MV-4-11 (cell line): ENCODE results near the gene MTHFD2.
A peak's percentile ranks its signal among the peaks of the same experiment; 100 is the strongest.
"Not testable (repeated sequence)": the region's sequence is repeated elsewhere in the genome, so short reads cannot be mapped to it uniquely, and the experiment has no call there.

ENCODE experiments used
- DNase-seq: peaks from one replicate; lab custom pipeline; 2025; lab: John Stamatoyannopoulos, UW

Gene MTHFD2

DNA sequence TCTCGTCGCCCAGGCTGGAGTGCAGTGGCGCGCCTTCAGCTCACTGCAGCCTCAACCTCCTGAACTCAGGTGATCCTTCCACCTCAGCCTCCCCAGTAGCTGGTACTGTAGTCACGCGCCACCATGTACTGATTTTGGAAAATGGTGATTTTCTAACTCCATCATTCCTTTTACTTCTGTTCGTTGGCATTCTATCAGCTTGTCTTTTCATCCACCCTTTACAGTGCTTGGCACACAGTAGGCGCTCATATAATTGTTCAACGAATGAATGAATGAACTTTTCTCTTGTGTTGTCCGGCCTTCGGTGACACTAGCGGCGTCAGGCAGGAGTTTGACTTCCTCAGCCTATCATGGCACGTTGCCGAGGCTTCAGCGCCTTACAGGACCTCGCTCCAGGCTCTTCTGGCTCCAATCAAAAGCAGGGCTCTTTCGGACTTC lies 373 bp upstream of the MTHFD2 start:
- no peak for DNase-seq

DNA sequence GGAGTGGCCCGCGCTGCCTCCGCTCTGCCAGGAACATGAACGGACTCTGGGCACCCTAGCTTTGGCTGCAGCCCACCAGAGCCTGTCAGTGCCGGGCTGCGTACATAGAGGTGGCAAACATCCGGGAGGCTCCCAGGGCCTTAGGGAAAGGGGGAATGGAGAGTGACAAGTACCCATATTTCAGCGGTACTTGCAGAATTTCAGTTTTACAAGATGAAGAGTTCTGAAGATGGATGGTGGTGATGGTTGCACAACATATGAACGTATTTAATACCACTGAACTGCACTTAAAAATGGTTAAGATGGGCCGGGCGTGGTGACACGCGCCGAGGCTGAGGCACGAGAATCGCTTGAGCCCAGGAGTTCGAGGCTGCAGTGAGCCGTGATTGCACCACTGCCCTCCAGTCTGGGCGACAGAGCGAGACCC lies 873 bp downstream of the MTHFD2 start:
- DNase-seq, result peak; percentile 52

DNA sequence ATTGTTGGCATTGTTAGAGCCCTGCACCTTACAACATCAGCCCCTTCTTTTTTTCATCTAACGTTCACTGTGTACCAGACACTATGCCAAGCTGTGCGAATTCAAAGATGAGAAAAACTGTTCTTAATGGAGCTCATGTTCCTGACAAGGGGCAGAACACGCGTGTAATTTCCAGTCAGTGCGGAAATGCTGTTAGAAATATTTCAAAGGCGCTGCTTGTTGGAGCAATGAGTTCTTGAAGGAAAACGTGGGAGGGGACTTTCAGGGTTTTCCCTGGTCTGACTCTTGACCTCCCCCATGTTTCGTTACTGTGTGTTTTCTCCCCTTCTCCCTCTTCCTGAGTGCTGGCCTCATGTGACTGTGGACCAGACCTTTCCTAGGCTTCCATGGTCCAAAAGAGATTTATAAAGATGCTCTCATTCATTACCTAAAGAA lies 1.5 kb downstream of the MTHFD2 start:
- DNase-seq, result no peak

DNA sequence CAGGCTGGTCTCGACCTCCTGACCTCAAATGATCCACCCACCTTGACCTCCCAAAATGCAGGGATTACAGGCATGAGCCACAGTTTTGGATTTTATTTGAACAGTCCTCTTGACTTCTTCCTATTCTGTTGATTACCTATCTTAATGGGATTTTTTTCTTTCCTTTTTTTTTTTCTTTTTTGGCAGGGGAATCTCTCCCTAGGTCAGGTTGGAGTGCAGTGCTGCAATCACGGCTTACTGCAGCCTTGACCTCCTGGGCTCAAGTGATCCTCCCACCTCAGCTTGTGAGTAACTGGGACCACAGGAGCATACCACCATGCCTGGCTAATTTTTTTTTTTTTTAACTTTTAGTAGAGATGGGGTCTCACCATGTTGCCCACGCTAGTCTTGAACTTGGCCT lies 2.8 kb downstream of the MTHFD2 start:
- no peak for DNase-seq

DNA sequence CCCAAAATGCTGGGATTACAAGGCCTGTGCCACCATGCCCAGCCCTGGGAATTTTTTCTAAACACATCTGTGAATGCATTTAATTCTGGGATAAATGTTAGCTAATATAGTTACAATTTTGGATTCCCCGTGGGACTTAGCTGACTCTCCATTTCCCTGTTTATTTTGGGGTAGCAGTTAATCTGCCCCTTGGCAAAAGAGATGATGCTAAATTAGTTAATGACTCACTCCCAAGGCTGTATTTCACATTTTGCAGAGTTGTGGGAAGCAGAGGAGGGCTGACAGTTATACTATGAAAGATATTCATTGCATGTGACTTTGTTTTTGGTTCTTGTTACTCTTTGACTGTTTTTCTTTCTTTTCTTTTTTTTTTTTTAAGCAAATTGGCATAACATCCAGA lies 3.2 kb downstream of the MTHFD2 start:
- DNase-seq, result peak; percentile 42

DNA sequence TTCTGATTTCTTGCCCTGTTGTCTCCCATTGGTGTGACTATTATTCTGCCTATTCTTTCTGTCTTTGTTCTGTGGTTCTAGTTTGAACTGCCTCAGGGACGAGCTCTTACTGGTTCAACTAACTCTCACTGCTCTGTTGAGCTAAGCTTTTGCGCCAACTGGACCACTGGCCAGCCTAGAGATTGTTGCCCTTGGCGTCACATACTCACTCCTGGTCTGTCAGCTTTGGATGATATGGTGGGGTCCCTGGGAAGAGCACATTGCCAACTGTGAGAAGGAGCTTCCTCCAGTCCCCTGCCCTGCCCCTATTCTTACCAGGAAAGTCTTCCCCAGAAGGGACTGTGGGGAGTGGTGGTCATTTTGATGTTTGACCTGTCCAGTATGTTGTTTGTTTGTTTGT lies 6.0 kb downstream of the MTHFD2 start:
- DNase-seq, result no peak

DNA sequence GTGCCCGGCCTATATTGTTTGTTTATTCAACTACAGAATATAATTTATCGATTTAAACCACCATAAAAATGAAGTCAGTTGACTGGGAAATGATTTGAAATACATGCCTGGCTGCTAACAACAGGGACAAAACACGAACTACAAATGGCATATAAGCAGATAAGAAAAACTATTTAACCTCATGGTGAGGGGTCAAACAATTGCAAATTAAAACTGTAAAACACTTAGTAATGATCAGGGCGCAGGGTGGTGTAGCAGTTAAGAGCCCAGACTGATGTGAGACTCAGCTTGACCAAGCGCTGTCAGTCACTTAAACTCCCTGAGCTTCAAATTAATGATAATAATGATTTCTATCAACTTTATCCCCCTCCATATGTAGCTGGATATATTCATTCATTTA lies 6.7 kb downstream of the MTHFD2 start:
- no peak for DNase-seq

DNA sequence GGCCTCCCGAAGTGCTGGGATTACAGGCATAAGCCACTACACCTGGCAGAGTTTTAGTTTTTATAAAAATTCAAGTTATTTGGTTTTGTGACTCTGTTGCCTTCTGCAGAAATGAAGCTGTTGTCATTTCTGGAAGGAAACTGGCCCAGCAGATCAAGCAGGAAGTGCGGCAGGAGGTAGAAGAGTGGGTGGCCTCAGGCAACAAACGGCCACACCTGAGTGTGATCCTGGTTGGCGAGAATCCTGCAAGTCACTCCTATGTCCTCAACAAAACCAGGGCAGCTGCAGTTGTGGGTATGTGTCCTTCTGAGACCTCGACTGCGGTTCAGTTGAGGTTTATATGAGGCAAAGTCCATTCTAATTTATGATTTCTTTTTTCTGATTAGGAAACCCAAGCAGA lies 7.2 kb downstream of the MTHFD2 start:
- peak; percentile 72 for DNase-seq

DNA sequence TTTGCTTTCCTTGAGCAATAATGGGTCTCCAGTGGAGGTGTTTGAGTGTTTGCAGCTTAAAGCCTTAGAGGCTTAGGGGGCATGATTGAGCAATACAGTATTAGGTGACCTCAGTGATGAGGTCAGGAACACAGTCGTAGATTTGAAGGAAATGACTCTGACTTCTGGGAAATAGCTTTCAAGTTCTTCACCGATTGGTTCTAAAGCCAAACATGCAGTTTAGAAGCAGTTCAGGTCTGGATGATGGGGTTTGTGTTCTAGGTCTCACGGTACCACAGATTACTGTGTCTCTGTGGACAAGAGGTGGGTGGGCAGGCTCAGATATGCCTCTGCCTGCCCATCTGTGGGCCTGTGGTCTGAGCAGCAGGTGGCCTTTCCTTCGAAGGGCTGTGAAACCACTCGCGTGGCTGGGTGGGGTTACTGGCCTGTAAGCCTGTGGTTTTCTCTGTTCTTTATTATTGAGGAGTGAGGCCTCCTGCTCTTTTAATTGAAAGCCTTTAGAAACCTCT lies 7.8 kb downstream of the MTHFD2 start:
- peak; percentile 96 for DNase-seq

DNA sequence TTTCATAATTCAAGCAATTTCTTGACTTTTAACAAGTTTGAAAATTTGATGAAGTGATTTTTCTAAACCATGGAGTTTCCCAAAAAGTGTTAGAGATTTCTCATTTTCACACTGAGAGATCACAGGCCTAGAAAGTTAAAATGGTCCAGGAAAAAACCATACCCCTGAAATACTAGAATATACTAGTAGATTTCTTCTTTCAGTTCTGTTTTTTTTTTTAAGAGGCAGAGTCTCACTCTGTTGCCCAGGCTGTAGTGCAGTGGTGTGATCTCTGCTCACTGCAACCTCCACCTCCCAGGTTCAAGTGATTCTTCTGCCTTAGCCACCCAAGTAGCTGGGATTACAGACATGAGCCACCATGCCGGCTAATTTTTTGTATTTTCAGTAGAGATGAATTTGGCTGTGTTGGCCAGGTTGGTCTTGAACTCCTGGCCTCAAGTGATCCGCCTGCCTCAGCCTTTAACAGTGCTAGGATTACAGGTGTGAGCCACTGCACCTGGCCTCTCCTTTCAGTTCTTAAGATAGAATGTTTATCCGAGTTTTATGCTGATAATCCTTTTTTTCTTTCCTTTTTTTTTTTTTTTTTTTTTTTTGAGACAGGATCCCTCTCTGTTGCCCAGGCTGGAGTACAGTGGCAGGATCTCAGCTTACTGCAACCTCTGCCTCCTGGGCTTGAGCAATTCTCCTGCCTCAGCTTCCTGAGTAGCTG lies 14.4 kb downstream of the MTHFD2 start:
- no peak for DNase-seq

DNA sequence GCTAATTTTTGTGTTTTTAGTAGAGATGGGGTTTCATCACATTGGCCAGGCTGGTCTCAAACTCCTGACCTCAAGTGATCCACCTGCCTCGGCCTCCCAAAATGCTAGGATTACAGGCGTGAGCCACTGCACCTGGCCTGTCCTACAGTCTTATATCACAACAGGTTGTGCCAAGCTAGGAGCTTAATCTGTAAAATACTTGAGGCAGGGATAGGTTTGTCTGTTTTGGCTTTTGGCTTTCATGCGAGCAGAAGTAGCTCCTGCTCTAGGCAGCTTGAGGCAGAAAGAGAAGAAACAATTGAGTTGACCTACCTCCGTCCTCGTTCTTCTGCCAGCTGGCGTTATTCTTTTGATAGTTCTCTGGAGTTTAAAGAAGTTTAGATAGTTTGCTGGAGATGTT lies 17.4 kb downstream of the MTHFD2 start:
- not testable (repeated sequence) for DNase-seq

DNA sequence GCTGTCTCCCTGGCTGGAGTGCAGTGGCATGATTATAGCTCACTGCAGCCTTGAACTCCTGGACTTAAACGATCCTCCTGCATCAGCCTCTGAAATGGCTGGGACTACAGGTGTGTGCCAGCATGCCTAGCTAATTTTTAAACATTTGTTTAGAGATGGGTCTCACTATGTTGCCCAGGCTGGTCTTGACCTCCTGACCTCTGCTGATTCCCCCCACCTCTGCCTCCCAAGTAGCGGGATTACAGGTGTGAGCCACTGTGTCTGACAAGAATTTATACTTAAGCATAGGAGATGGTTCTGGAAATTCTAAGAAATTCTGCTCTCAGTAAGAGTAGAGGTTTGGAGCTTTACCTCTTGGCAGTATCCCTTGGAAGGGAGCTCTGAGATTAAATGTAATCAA lies 18.2 kb downstream of the MTHFD2 start:
- no peak for DNase-seq

DNA sequence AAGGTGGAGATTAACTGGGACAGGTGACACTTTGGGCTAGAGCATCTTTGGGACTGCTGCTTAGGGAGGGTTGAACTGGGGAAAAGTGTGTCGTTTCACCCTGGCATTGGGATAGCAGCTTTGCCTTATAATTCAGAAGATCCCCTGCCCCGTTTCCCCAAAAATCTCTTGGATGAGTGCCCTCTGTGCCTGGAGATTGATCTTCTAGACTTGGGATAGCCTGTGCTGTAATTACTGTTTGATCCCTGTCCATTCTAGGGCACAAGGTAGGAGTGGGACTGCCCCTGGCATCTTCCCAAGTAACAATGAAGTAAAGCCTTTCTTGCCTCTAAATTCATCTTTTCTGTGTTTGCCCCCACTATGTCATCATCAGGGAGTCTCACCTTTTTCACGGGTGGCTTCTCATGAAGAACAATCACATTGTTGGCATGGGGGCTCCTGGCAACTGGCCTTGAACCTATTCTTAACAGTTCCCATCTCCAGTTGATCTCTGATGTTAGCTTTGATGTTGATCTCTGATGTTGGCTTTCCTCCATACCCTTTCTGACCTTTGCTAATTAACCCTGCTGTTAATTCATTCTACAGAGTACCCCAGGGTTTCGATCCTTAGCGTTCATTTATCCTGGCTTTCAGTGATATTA lies 21.6 kb downstream of the MTHFD2 start:
- DNase-seq, result no peak

DNA sequence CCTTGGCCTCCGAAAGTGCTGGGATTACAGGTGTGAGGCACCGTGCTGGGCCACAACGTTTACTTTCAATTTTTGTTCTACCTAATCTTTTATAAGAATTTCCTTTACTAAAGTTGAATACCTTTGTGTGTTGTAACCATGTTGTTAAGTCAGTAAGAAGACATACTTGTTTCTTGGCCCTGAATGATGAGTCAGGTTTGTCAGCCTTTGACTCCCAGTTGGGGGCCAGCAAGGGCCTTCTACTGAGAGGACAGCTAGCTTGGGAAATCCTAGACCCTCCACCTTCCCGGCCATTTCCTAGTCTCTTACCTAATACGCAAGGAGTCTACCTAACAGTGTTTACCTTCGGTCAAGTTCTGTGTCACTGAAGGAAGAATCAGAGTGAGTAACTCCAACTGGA lies 22.7 kb downstream of the MTHFD2 start:
- DNase-seq, result no peak

DNA sequence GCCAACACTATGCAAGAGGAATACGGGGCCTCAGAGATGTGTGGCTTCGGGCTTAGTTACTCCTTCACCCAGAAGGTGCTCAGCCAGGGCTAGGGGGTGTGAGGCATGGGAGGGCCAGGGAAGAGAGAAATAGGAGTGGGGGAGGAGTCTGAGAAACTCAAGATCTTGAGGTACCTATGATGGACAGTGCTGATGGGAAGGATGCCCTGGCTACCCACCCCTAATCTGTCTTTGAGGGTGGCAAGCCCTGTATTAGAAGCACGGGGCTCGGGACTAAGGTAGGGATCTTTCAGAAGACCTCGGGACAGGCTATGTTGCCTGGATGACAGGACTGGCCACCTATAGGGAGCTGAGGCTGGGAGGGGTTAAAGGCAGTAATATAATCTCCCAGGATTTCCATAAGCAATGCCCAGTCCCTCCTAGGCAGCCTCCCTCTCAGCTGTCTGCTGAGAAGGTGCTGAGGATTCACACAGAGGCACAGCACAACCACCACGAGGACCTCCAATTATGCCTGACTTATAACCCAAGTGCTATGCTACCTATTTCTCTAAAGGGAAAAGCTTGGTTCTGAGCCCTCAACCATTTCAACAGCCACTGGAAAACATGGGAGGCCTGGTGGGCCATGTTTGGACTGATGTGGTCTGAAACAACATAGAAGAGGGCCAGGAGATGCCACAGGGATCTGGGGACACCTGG lies 23.3 kb downstream of the MTHFD2 start:
- no peak for DNase-seq

DNA sequence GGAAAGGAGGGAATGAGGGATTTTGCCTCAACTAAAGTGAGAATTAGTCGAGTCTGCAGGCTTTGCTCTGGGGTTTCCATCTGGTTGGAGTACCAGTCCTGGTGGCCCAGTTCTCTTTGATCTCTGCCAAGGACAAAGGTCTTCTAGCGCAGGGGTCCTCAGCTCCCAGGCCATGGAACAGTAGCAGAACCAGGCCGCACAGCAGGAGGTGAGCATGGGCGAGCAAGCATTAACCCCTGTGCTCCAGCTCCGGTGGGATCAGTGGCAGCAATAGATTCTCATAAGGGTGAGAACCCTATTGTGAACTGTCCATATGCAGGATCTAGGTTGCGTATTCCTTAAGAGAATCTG lies 23.9 kb downstream of the MTHFD2 start:
- no peak for DNase-seq

DNA sequence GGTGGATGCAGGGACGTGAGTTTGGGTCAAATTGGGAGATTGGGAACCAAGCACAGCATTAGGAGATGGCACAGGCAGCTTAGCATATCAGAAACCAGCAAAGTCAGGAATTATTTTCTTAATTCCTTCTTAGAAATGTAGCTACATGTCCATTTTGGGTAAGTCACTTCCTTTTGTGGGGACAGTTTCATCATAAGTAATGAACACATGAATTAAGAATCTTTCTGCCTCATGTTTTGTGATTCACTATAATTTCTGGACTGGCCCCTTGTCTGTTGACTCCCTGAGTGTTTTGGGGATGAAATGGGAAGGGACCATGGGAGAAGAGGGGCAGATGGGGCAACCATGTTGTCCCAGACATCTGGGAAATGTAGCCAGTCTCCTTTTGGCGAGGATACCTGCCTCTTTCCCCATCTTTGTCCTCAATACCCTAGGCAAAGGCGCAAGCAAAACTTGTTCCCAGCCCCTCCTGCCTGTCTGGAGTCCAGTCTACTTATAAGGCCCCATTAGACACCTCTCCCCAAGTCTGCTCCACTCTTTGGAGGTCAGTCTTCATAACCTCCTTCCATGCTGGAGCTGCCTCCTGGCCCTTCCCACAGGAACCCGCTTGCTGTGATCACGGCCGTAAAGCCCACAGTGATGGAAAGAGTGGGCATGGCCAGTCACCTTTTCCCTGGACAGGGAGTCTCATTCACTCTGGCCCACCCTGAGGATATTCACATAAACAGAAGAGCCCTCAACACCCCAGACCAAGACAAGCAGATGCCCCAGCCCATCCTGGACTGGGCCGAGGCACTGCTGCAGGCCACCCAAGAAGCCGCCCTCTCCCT lies 25.7 kb downstream of the MTHFD2 start:
- peak; percentile 67 for DNase-seq

DNA sequence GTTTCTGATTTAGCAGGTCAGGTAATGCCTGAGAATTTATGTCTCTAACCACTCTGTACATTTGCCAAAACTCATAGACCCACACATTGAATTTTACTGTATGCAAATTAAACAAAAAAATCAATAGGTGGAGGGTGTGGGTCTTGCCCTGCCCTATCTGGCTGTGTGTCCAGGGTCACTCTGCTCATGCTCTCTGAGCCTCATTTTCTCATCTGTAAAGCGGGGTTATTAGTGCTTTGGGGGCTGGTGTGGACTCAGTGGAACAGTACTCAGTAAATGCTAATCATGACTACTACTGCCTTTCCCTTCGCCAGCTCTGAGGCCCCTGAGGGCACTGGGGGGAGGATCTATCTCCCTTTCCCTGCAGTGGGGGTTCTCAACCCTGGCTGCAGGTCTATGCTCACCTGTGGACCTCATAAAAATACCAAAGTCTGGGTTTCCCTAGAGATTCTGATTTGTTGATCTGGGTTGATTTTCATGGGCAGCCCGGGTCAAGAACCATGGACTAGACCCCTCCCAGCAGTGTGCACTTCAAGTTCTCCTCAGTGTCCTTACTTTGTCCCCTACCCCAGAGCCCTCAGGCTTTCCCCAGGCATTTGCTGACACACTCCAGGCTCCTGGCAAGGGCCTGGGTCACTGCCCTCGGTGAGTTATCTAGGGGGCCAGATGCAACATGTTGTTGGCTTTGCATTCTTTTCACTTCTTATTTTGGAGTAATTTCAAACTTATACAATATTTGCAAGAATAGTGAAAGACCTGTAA lies 27.5 kb downstream of the MTHFD2 start:
- DNase-seq, result no peak

DNA sequence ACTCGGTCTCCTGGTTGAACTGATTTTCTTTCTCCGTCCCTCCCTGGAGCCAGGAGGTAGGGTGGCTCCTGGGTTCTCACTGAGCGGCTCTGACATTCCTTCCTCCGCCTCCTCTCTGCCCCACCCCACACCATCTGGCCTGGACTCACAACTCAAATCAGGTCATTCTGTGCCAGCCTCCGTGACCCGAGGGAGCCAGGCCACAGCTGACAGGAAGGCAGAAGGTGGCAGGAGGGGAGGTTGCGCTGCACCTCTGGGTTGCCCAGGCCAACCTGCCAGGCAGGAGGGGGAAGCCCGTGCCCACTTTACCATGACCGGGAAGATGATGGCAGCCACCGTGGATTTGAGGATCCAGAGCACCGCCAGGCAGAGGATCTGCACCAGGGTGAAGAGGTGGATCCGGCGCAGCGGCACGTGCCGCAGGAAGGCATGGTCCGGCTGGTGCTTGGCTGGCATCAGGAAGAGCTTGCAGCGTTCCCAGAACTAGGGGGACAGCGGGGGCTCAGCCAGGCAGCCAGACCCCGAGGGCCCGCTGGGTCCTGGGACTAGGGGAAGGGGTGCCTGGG lies 28.3 kb downstream of the MTHFD2 start:
- no peak for DNase-seq

DNA sequence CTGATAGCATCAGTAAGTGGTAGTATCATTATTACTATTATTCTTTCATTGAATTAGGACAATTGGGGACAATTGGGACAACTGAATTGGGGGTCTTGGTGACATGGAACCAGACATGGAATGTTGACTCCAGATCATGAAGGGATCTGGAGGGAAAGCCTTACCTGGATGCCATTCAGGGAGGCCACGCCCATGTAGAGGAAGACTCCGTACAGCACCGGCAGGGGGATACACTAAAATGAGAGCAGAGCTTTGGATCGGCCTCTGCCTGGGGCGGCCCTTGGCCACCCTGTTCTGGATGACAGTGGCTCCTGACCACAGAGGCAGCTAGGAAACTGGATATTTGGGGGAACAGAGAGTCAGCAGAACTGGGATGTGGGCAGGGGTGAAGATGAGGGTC lies 29.2 kb downstream of the MTHFD2 start:
- DNase-seq, result no peak

DNA sequence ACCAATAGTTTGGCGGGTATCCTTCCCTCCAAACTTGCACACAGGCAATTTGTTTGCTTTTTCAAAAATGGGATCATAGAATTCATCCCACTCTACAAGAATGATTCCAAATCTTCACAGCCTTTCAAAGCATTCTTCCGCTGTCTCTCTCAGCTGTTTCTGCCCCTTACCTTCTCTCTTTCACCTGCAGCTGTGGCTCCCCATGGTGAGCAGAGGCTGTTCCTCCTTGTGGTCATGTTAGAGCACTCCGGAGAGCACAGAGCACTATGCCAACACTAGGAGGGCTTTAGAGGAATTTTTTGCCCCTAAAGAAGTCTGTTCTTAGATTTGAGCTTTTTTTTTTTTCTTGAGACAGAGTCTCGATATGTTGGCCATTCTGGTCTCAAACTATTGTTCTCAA lies 30.4 kb downstream of the MTHFD2 start:
- DNase-seq, result no peak
